ES-I3 (cell line): Measurements from ENCODE around the gene ARHGAP42.

Source experiments
- H3K36me3 ChIP-seq: 2 replicates; pipeline ENCODE4 v1.6.1; 2013; ENCODE audit warnings: mild to moderate bottlenecking, low read length, control low read depth, moderate library complexity; ENCODE audit not compliant: insufficient read depth
- H3K4me1 ChIP-seq: 2 replicates; pipeline ENCODE4 v1.6.1; 2013; ENCODE audit warnings: mild to moderate bottlenecking, control low read depth, low read length; ENCODE audit not compliant: insufficient read depth
- H3K9ac ChIP-seq: 2 replicates; pipeline ENCODE4 v1.6.1; 2013; ENCODE audit warnings: low read depth, mild to moderate bottlenecking, low read length, moderate library complexity
- H3K9me3 ChIP-seq: 2 replicates; pipeline ENCODE4 v1.6.1; 2013; ENCODE audit warnings: mild to moderate bottlenecking, low read length, moderate library complexity; ENCODE audit not compliant: control insufficient read depth, insufficient read depth

The ARHGAP42 gene

DNA sequence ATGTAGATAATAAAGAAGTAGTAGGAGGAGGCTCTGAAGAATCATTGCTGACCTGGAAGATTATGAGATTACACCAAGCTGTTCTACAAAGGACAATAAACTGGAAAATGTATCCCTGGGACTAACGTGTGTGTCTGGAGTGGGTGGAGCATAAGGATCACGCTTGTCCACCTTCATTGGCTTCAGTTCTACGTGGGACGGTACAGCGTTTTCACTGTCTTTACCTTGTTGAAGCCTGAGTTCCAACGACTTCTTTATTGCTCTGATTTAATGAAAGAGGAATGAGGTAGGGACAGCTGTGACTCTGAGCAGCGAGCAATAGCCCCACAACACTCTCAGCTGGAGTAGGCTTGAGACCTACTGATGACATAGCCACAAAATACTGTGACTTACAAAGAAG lies 87.0 kb downstream of the ARHGAP42 start:
- H3K9me3 ChIP-seq = no peaks in the 10 kb centered on the region
- no peaks in the 10 kb centered on the region for H3K36me3 ChIP-seq
- peaks cover 4% of the 10 kb centered on the region; the same call in 1 of the 2 replicates for H3K4me1 ChIP-seq
- H3K9ac ChIP-seq = no peak overlapping the region

- H3K9me3 ChIP-seq = no peaks in the 10 kb centered on the region
- no peak overlapping the region for H3K9ac ChIP-seq
These were observed 87.8 kb downstream of the ARHGAP42 start for GRCh38 chr11:100774859-100775258.

DNA sequence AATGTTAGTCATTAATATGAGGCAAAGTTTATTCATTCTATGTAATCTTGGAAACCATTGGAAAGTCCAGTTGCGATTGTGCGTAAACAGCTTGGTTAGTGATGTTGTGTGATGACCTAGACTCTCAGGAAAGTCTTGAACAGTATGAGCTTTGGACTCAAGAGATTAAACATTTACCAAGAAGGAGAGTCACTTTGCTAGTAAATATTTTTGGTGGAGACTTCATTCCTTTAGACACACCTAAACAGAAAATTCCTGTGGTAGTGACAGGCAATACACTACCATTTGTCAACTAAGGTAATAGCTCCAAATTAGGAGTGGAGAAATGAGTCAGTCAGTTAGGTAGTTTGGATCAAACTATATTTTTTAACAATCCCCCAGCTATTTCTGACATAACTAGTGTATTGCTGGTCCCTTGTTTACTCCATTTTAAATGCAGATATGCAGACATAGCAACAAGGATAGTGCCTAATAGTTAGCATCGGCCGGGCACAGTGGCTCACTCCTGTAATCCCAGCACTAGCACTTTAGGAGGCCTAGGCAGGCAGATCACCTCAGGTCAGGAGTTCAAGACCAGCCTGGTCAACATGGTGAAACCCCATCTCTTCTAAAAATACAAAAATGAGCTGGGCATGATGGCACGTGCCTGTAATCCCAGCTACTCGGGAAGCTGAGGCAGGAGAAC lies 89.3 kb downstream of the ARHGAP42 start:
- no peaks in the 10 kb centered on the region for H3K4me1 ChIP-seq
- no peak overlapping the region for H3K9ac ChIP-seq

More at GRCh38 chr11:100774859-100775258, 87.8 kb downstream of the ARHGAP42 start:
- Histone ChIP-seq H3K4me1 (no peaks in the 10 kb centered on the region), H3K36me3 (no peaks in the 10 kb centered on the region)

DNA sequence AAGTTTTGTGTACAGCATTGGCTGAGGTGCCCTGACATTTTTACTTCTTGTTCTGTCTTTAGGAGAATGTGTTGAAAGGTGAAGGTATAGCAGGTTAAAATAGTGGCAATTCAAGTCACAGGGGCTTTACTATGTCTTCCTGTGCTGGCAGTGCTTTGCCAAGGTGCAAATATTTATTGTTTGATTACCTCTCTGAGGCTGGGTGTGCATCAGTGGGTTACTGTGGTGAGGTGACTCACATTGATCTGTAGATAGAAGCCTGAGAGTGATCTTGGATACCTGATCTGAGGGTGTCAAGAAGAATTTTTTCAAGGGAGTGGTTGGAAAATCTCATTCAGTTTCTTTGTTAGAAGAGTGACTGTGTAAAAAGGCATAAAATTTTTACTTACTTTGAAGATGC lies 90.0 kb downstream of the ARHGAP42 start:
- H3K9ac ChIP-seq = no peak overlapping the region
- no peaks in the 10 kb centered on the region for H3K9me3 ChIP-seq
- no peaks in the 10 kb centered on the region for H3K4me1 ChIP-seq
- H3K36me3 ChIP-seq = peaks cover 4% of the 10 kb centered on the region; the same call in 1 of the 2 replicates

More for the DNA sequence above, 89.3 kb downstream of the ARHGAP42 start:
- no peaks in the 10 kb centered on the region for H3K9me3 ChIP-seq
- peaks cover 4% of the 10 kb centered on the region; the same call in 1 of the 2 replicates for H3K36me3 ChIP-seq

GRCh38 chr11:100777736-100778135 lies 90.6 kb downstream of the ARHGAP42 start:
- Histone ChIP-seq H3K4me1 (no peaks in the 10 kb centered on the region), H3K36me3 (peaks cover 4% of the 10 kb centered on the region; the same call in 1 of the 2 replicates), H3K9me3 (no peaks in the 10 kb centered on the region), H3K9ac (no peak overlapping the region)

DNA sequence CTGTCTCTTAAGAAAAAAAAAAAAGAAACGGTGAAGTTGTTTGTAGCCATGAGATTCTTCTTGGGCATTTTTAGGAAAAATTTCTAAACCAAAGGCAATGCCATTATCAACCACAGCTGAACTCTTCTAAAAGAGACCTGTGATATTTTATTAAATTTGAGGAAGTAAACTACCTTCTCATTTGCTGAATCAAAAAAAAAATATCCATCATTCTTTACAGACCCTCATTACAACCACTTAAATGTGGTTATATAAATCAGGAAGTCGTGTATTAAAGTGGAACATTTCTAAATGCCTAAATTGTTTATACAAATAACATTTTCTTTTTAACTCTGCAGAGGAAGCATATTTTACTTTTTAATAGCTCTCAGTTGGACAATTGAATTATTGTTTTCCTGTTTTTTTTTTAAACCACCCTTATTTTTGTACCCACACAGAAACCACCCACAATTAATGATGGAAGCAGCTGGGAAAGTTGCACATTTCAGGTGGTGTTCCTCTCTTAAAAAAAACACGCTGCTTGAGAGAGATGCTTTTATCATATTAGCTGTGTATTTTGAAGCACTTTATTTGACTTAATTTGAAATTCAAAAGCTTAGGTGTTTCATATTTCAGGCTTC lies 91.2 kb downstream of the ARHGAP42 start:
- Histone ChIP-seq H3K9ac (no peak overlapping the region), H3K4me1 (no peaks in the 10 kb centered on the region)

GRCh38 chr11:100780470-100780869 lies 93.4 kb downstream of the ARHGAP42 start:
- Histone ChIP-seq H3K36me3 (peaks cover 4% of the 10 kb centered on the region; the same call in 1 of the 2 replicates), H3K9me3 (no peaks in the 10 kb centered on the region), H3K9ac (no peak overlapping the region), H3K4me1 (peaks cover 8% of the 10 kb centered on the region)

More for the DNA sequence above, 91.2 kb downstream of the ARHGAP42 start:
- H3K36me3 ChIP-seq = peaks cover 4% of the 10 kb centered on the region; the same call in 1 of the 2 replicates
- H3K9me3 ChIP-seq = no peaks in the 10 kb centered on the region

DNA sequence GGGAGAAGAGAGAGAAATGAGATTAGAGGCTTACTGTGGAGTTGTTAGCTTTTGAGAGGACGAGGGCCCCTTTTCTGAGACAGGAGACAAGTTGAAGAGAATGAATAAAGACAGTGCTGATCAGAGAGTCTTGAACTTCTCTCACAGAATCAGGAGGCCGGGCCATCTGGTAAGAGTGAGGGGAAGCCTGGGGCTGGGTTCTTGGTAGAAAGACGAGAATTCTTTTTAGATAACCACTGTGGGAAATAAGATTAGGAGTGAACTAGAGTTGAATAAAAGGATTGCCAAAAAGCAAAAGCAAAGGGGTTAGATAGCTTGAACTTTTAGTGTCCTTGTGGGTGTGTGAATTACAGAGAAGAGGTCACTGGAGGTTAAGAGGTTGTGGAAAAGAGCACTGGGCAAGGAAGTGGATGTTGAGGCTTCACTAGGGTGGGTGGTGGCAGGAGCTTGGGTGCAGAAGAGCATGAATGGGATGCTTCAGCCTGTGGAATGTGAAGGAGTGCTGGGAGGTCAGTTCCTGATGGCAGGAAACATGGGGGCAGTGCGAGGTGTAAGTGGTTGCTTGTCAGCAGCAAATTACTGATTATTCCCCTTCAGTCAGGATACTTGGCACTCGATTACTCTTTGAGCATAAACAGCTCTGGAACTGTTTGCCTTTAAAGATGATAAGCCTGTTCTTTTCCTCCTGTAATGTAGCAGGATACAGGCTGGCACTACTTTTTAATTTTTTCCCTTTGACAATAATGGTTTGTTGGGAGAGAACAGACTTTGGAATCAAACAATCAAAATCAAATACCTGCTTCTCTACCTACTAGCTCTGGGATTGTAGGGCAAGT lies 98.3 kb downstream of the ARHGAP42 start:
- peaks cover 12% of the 10 kb centered on the region for H3K4me1 ChIP-seq
- H3K9me3 ChIP-seq = no peaks in the 10 kb centered on the region
- H3K36me3 ChIP-seq = peaks cover 4% of the 10 kb centered on the region; the same call in 1 of the 2 replicates
- H3K9ac ChIP-seq = no peak overlapping the region

DNA sequence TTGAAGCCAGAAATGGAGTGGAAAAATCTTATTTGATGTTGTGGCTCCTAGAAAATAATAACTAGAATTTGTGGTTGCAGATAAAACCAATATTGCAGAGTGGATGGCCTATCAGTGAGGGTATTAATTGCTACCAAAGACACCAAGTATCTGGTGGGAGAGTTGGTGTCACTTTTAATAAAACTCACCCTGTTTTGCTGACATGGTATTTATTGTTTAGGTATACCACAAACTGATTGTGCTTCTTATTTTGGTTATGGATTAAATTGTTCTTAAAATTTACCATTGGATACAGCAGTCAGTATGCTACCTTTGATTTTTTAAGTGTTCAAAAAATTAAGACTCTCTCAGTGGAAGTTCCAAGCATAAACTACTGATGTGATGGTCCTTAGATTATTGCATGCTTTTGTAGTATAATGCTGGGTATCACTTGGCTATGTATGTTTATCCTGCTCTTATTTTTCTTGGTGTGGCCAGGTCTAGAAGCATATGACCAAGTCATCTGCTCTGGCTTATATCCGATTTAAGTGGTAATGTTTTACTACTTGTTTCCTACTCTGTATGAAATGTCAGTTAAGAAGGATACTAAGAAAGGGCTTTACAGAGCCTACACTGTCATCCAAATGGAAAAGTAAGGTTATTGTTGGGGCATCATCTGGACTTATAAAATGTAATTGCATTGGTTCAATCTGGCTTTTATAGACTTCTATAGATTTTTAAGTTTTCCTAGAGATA lies 101.6 kb downstream of the ARHGAP42 start:
- Histone ChIP-seq H3K36me3 (no peaks in the 10 kb centered on the region), H3K4me1 (peaks cover 22% of the 10 kb centered on the region), H3K9ac (no peak overlapping the region), H3K9me3 (no peaks in the 10 kb centered on the region)

DNA sequence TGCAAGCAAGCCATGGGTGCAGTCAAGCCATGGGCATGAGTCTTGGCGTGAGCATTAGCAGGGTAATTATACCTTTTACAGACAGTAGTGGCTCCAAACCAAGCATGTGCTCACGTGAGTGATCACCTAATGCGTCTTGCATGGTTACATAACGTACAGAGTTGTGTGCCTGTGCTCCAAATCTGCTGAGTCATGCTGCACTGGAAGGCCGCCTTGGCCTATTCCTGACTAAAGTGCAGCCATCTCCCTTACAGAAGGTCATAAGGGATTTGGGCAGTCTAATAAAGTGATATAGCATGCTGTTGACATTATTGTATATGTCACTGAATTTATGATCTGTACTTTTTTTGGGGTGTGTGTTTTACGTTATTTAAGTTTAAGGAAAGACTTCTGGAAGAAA lies 102.4 kb downstream of the ARHGAP42 start:
- Histone ChIP-seq H3K4me1 (peaks cover 22% of the 10 kb centered on the region), H3K9me3 (no peaks in the 10 kb centered on the region), H3K36me3 (no peaks in the 10 kb centered on the region), H3K9ac (no peak overlapping the region)

GRCh38 chr11:100790073-100790472 lies 103.0 kb downstream of the ARHGAP42 start:
- no peak overlapping the region for H3K9ac ChIP-seq
- no peaks in the 10 kb centered on the region for H3K36me3 ChIP-seq
- peaks cover 18% of the 10 kb centered on the region for H3K4me1 ChIP-seq
- H3K9me3 ChIP-seq = no peaks in the 10 kb centered on the region

GRCh38 chr11:100791103-100791502 lies 104.0 kb downstream of the ARHGAP42 start:
- Histone ChIP-seq H3K9me3 (no peaks in the 10 kb centered on the region), H3K36me3 (no peaks in the 10 kb centered on the region), H3K9ac (peak overlapping the region; percentile 6; the same call in 1 of the 2 replicates), H3K4me1 (peaks cover 11% of the 10 kb centered on the region; the same call in 1 of the 2 replicates)

DNA sequence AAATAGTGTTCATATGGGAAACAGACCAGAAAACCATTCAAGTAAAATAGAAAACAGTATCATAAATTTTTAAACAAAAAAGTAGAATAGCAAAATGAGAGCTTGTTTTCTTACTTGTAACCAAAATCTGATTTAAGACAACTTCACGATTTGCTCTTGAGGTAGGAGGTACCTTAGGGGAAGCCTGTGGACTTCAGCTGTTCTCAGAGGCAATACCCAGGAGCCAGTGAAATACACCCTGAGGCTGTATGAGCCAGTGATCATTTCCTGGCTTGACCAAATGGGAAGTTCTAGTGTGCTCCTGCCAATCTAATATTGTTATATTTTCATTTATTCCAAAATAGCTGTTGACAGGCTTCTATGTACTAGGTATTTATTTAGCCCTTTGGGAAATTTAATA lies 104.8 kb downstream of the ARHGAP42 start:
- H3K9ac ChIP-seq = no peak overlapping the region
- no peaks in the 10 kb centered on the region for H3K9me3 ChIP-seq
- no peaks in the 10 kb centered on the region for H3K36me3 ChIP-seq
- H3K4me1 ChIP-seq = peaks cover 11% of the 10 kb centered on the region; the same call in 1 of the 2 replicates

DNA sequence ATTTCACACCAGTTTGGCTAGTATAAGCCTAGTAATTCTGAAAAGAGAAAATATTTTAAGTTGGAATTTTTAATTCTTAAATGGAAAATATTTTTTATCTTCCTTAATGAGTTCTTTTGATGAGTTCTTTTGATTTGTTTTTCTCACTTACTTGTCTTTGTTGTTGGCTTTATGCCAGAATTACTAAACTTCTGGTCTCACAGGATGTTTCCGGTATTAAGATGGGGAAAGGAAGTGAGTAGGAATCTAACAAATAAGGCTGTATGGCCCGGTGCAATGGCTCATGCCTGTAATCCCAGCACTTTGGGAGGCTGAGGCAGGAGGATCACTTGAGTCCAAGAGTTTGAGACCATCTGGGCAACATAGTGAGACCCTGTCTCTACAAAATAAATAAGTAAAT lies 106.4 kb downstream of the ARHGAP42 start:
- Histone ChIP-seq H3K4me1 (peaks cover 11% of the 10 kb centered on the region; the same call in 1 of the 2 replicates), H3K9ac (no peak overlapping the region), H3K36me3 (no peaks in the 10 kb centered on the region), H3K9me3 (no peaks in the 10 kb centered on the region)
